Panc1 (cell line): ENCODE measurements around the gene TEKT2. TPM values are rescaled to one million over a fixed set of nuclear protein-coding genes. Genes with fewer than 3 reads are reported as not detected.

ENCODE experiments used
- ATAC-seq: fragments of 200-7000 bp; cut with Tn5 transposase; 2 replicates; pipeline ENCODE4 v1.9.1; 2020; ENCODE audit warnings: mild to moderate bottlenecking, moderate library complexity
- BruUV-seq: library from RNA; stranded (reverse); fragments of 400-500 nt; replicated peaks from 2 replicates; lab custom pipeline; 2021; lab: Mats Ljungman, UMichigan
- CTCF ChIA-PET: fragments of 300-600 bp; sonication (Branson Sonifier 250); formaldehyde crosslinking; loops from one replicate; lab custom pipeline; 2022; ENCODE audit warnings: antibody characterized with exemption; lab: Charles Lee
- POLR2A ChIA-PET: fragments of 300-600 bp; sonication (Branson Sonifier 250); formaldehyde crosslinking; loops from one replicate; lab custom pipeline; 2022; ENCODE audit warnings: antibody characterized with exemption; lab: Charles Lee
- DNase-seq: peaks from one replicate; pipeline ENCODE4 v3.0.0-alpha.2; 2010; ENCODE audit warnings: low read depth, low spot score
- H3K27ac ChIP-seq: 2 replicates; pipeline ENCODE4 v1.5.1; 2011; ENCODE audit warnings: mild to moderate bottlenecking, low read length, inconsistent platforms
- H3K27me3 ChIP-seq: fragments of 200-500 bp; sonication (Bioruptor generic); 2 replicates; pipeline ENCODE4 v1.6.0; 2014; ENCODE audit warnings: low read length, inconsistent platforms; ENCODE audit not compliant: control insufficient read depth, insufficient read depth
- H3K36me3 ChIP-seq: fragments of 200-500 bp; sonication (Bioruptor generic); 2 replicates; pipeline ENCODE4 v1.5.1; 2014; ENCODE audit warnings: inconsistent platforms, mild to moderate bottlenecking, low read length, moderate library complexity; ENCODE audit not compliant: control insufficient read depth, insufficient read depth
- H3K4me1 ChIP-seq: 2 replicates; pipeline ENCODE4 v1.5.1; 2011; ENCODE audit warnings: inconsistent platforms, mild to moderate bottlenecking, low read length, moderate library complexity; ENCODE audit not compliant: control insufficient read depth, insufficient read depth
- H3K4me3 ChIP-seq, 2 experiments: 2 replicates each; pipeline ENCODE4 v1.5.1; 2011 to 2012; ENCODE audit warnings: low read depth in 2 of 2, low read length in 2 of 2, mild to moderate bottlenecking in 2 of 2, inconsistent platforms in 1 of 2, moderate library complexity in 1 of 2
- H3K9me3 ChIP-seq: fragments of 200-500 bp; sonication (Bioruptor generic); 2 replicates; pipeline ENCODE4 v1.5.1; 2014; ENCODE audit warnings: low read depth, mild to moderate bottlenecking, inconsistent platforms, low read length, moderate library complexity; ENCODE audit not compliant: control insufficient read depth, insufficient read depth
- POLR2AphosphoS5 ChIP-seq: IDR thresholded peaks from 2 replicates; pipeline ENCODE4 v1.6.1; 2012; ENCODE audit warnings: mild to moderate bottlenecking, low read depth, low read length, moderate library complexity
- SIN3A ChIP-seq: IDR thresholded peaks from 2 replicates; pipeline ENCODE4 v1.6.1; 2012; ENCODE audit warnings: low read depth, mild to moderate bottlenecking, low read length, moderate library complexity, borderline replicate concordance; ENCODE audit not compliant: insufficient read depth
- TCF7L2 ChIP-seq: IDR thresholded peaks from 2 replicates; pipeline ENCODE4 v1.6.1; 2011; ENCODE audit warnings: mild to moderate bottlenecking, low read depth, low read length, inconsistent platforms
- in situ Hi-C: cut with HindIII; loops from 2 replicates; pipeline ENCODE4 v1.10.0; 2016; ENCODE audit warnings: low sequenced_read_pairs, low pct_unique_long_range_greater_than_20kb
- intact Hi-C: fragments of 100-400 bp; cut with micrococcal nuclease; formaldehyde crosslinking; loops from one replicate; pipeline ENCODE4 v1.10.0; 2022; ENCODE audit not compliant: unreplicated experiment
- total RNA-seq: library from RNA; stranded (reverse); gene quantifications from one replicate; pipeline ENCODE4 v1.2.1, GENCODE V29; 2021; ENCODE audit not compliant: unreplicated experiment
- TF ChIP-seq, protein P1 (sequence below): fragments of 450-650 bp; IDR thresholded peaks from 2 replicates; pipeline ENCODE4 v1.5.1; 2017; ENCODE audit warnings: mild to moderate bottlenecking
- TF ChIP-seq, protein P2 (sequence below), 2 experiments: IDR thresholded peaks; 2 replicates each; pipeline ENCODE4 v1.6.1; 2011 to 2012; ENCODE audit warnings: low read depth in 2 of 2, control low read depth in 1 of 2, low read length in 1 of 2, mild to moderate bottlenecking in 1 of 2, moderate library complexity in 1 of 2; ENCODE audit not compliant: insufficient read depth in 1 of 2

The TEKT2 gene
- total RNA-seq, 1 experiment from 2014 or later, result 0.23 TPM

DNA sequence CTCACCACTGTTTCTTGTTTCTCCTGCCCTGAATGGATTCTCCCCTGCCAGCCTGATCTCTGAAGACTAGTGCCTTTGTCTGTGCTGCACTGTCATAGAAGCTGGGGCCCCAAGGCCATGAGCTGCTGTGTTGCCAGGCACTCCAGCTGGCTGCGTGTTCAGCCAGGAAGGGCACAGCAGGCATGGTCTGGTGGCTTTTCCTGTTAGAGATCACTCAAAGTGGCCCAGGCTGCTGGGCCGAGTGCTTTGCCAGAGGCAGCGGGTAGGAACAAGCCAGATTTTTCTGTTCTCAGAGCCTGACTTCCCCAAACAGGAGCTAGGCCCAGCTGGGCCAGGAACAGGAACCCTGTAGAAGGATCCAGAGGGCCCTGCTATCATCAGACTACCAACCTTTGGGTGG lies 10.0 kb downstream of the TEKT2 start:
- in situ Hi-C loops, result no loop called here

DNA sequence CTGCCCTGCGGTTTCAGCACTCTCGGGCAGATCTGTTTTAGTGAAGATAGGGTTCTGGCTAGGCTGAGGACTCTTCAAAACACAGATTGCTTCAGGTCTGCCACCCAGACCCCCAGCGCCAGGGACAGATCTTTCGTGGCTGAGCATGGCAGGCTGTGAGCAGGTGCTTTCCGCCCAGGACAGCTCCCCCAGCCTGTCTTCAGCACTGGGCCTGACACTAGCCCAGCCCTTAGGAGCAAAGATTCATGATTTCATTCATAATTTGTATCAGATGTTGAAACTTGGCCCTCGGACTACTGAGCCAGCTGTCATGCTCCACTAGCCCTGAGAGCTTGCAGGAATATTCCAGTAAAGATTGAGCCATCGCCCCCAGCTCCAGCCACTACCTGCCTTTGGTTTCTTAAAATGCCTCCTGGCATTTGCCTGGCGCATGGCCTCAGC lies 10.7 kb downstream of the TEKT2 start:
- Histone ChIP-seq H3K27me3 (no peaks in the 10 kb centered on the region), H3K4me3 (no peak overlapping the region), H3K9me3 (no peaks in the 10 kb centered on the region), H3K27ac (no peak overlapping the region), H3K36me3 (peaks cover 9% of the 10 kb centered on the region), H3K4me1 (peaks cover 3% of the 10 kb centered on the region; the same call in 1 of the 2 replicates)
- ChIA-PET CTCF (interaction anchor here (0.7 to 1.1 kb wide), 2 partner anchors 41 to 602 kb away, joined by 3 read pairs; no protein-coding TSS in a partner anchor), POLR2A (no interaction called here)
- DNase-seq (no peak), ATAC-seq (no peak)
- no peak for TF ChIP-seq SIN3A
- no peak for TF ChIP-seq POLR2AphosphoS5
- TF ChIP-seq, protein P1, sequence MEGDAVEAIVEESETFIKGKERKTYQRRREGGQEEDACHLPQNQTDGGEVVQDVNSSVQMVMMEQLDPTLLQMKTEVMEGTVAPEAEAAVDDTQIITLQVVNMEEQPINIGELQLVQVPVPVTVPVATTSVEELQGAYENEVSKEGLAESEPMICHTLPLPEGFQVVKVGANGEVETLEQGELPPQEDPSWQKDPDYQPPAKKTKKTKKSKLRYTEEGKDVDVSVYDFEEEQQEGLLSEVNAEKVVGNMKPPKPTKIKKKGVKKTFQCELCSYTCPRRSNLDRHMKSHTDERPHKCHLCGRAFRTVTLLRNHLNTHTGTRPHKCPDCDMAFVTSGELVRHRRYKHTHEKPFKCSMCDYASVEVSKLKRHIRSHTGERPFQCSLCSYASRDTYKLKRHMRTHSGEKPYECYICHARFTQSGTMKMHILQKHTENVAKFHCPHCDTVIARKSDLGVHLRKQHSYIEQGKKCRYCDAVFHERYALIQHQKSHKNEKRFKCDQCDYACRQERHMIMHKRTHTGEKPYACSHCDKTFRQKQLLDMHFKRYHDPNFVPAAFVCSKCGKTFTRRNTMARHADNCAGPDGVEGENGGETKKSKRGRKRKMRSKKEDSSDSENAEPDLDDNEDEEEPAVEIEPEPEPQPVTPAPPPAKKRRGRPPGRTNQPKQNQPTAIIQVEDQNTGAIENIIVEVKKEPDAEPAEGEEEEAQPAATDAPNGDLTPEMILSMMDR, result no peak
- TF ChIP-seq, protein P2, sequence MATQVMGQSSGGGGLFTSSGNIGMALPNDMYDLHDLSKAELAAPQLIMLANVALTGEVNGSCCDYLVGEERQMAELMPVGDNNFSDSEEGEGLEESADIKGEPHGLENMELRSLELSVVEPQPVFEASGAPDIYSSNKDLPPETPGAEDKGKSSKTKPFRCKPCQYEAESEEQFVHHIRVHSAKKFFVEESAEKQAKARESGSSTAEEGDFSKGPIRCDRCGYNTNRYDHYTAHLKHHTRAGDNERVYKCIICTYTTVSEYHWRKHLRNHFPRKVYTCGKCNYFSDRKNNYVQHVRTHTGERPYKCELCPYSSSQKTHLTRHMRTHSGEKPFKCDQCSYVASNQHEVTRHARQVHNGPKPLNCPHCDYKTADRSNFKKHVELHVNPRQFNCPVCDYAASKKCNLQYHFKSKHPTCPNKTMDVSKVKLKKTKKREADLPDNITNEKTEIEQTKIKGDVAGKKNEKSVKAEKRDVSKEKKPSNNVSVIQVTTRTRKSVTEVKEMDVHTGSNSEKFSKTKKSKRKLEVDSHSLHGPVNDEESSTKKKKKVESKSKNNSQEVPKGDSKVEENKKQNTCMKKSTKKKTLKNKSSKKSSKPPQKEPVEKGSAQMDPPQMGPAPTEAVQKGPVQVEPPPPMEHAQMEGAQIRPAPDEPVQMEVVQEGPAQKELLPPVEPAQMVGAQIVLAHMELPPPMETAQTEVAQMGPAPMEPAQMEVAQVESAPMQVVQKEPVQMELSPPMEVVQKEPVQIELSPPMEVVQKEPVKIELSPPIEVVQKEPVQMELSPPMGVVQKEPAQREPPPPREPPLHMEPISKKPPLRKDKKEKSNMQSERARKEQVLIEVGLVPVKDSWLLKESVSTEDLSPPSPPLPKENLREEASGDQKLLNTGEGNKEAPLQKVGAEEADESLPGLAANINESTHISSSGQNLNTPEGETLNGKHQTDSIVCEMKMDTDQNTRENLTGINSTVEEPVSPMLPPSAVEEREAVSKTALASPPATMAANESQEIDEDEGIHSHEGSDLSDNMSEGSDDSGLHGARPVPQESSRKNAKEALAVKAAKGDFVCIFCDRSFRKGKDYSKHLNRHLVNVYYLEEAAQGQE (IDR thresholded peaks at IDR 0.05; ENCODE audit: insufficient read depth in 1 of 2, low read depth in 2 of 2, low read length in 1 of 2), result no peak
- no peak for TF ChIP-seq TCF7L2
- intact Hi-C loops (no loop called here), in situ Hi-C loops (no loop called here)
- BruUV-seq, result no TSS peak

More for the DNA sequence above, 10.0 kb downstream of the TEKT2 start:
- TF ChIP-seq TCF7L2 (no peak), POLR2AphosphoS5 (no peak), SIN3A (no peak)
- TF ChIP-seq, protein P2 (IDR thresholded peaks at IDR 0.05; ENCODE audit: insufficient read depth in 1 of 2, low read depth in 2 of 2, low read length in 1 of 2), result no peak
- TF ChIP-seq, protein P1, result no peak
- H3K27me3 ChIP-seq, result no peaks in the 10 kb centered on the region
- ChIA-PET CTCF (no interaction called here), POLR2A (no interaction called here)
- peaks cover 13% of the 10 kb centered on the region for H3K36me3 ChIP-seq
- H3K27ac ChIP-seq, result no peak overlapping the region
- DNase-seq (no peak), ATAC-seq (no peak)
- peaks cover 3% of the 10 kb centered on the region; the same call in 1 of the 2 replicates for H3K4me1 ChIP-seq
- no TSS peak for BruUV-seq
- no peak overlapping the region for H3K4me3 ChIP-seq
- no peaks in the 10 kb centered on the region for H3K9me3 ChIP-seq
- intact Hi-C loops, result no loop called here
